Stimulated activated CD8-positive, alpha-beta memory T cell treated with anti-CD3 and anti-CD28 coated beads, Interleukin-12 subunit alpha, Interleukin-12 subunit beta, amount 100 ng/mL, for 1 hour (primary cell): ENCODE results near the gene UQCR10.

Experiments used
- DNase-seq: peaks from one replicate; pipeline ENCODE4 v3.0.0-alpha.2; 2020; ENCODE audit warnings: low read depth

UQCR10 gene

GRCh38 chr22:29767171-29768051, at the start of gene UQCR10:
Gene UQCR10, plus strand, starts transcription at chr22:29767369. Its CDS starts 30 bp downstream, at chr22:29767399.
- peak; percentile 89 for DNase-seq

GRCh38 chr22:29717789-29718188, 49.4 kb upstream of the UQCR10 start:
- DNase-seq, result no peak

- no peak for DNase-seq
Observed at GRCh38 chr22:29718949-29719898, 47.9 kb upstream of the UQCR10 start.

- no peak for DNase-seq
Observed at GRCh38 chr22:29719899-29720645, 47.1 kb upstream of the UQCR10 start, which contains the start of gene CABP7. Gene CABP7, plus strand, starts transcription at chr22:29720003. Its CDS starts 422 bp downstream, at chr22:29720425.

- no peak for DNase-seq
Observed at GRCh38 chr22:29720811-29721323, 46.3 kb upstream of the UQCR10 start.

- no peak for DNase-seq
Observed at GRCh38 chr22:29722151-29722550, 45.0 kb upstream of the UQCR10 start.

- no peak for DNase-seq
Observed at GRCh38 chr22:29722587-29722986, 44.6 kb upstream of the UQCR10 start.

GRCh38 chr22:29723766-29724165, 43.4 kb upstream of the UQCR10 start:
- DNase-seq, result no peak

- DNase-seq, result no peak
Observed at GRCh38 chr22:29724843-29725242, 42.3 kb upstream of the UQCR10 start.

GRCh38 chr22:29726106-29726505, 41.1 kb upstream of the UQCR10 start:
- no peak for DNase-seq

- no peak for DNase-seq
Observed at GRCh38 chr22:29726512-29727130, 40.5 kb upstream of the UQCR10 start.

GRCh38 chr22:29727131-29727523, 40.0 kb upstream of the UQCR10 start:
- no peak for DNase-seq

- DNase-seq, result no peak
Observed at GRCh38 chr22:29729161-29729560, 38.0 kb upstream of the UQCR10 start.

GRCh38 chr22:29731058-29731850, 35.9 kb upstream of the UQCR10 start:
- DNase-seq, result no peak

GRCh38 chr22:29732883-29733282, 34.3 kb upstream of the UQCR10 start:
- no peak for DNase-seq

- no peak for DNase-seq
Observed at GRCh38 chr22:29733362-29734201, 33.6 kb upstream of the UQCR10 start.

- no peak for DNase-seq
Observed at GRCh38 chr22:29734406-29734805, 32.8 kb upstream of the UQCR10 start.

- no peak for DNase-seq
Observed at GRCh38 chr22:29734838-29735237, 32.3 kb upstream of the UQCR10 start.

- DNase-seq, result no peak
Observed at GRCh38 chr22:29735416-29735815, 31.8 kb upstream of the UQCR10 start.
